PC-3 (cell line): ENCODE data around the gene SMIM44. TPM values are rescaled to one million over a fixed set of nuclear protein-coding genes. Genes with fewer than 3 reads are reported as not detected.

Experiments used
- ATAC-seq: fragments of 200-7000 bp; cut with Tn5 transposase; 2 replicates; pipeline ENCODE4 v1.9.1; 2020; ENCODE audit warnings: mild to moderate bottlenecking, moderate library complexity
- BruUV-seq: library from RNA; stranded (reverse); fragments of 400-500 nt; replicated peaks from 2 replicates; lab custom pipeline; 2021; lab: Mats Ljungman, UMichigan
- CTCF ChIA-PET: fragments of 300-600 bp; sonication (Branson Sonifier 250); formaldehyde crosslinking; loops from one replicate; lab custom pipeline; 2022; ENCODE audit warnings: antibody characterized with exemption; lab: Charles Lee
- POLR2A ChIA-PET: fragments of 300-600 bp; sonication (Branson Sonifier 250); formaldehyde crosslinking; loops from one replicate; lab custom pipeline; 2022; ENCODE audit warnings: antibody characterized with exemption; ENCODE audit not compliant: unreplicated experiment; lab: Charles Lee
- DNase-seq: peaks from one replicate; pipeline ENCODE4 v3.0.0-alpha.2; 2015
- H2AFZ ChIP-seq: fragments of 300-600 bp; sonication (generic); 2 replicates; pipeline ENCODE4 v1.6.0; 2016; ENCODE audit warnings: antibody characterized with exemption, low read length
- H3F3A ChIP-seq: fragments of 300-600 bp; sonication (generic); one replicate; pipeline ENCODE4 v1.6.0; 2017; ENCODE audit warnings: antibody characterized with exemption, low read length, control low read depth, mild to moderate bottlenecking; ENCODE audit not compliant: unreplicated experiment
- H3K27ac ChIP-seq: fragments of 300-600 bp; sonication (generic); 2 replicates; pipeline ENCODE4 v1.5.1; 2016; ENCODE audit warnings: mild to moderate bottlenecking, low read length
- H3K27me3 ChIP-seq: fragments of 300-600 bp; sonication (generic); 2 replicates; pipeline ENCODE4 v1.6.1; 2016; ENCODE audit warnings: low read length, mixed read lengths
- H3K36me3 ChIP-seq: fragments of 300-600 bp; sonication (generic); 2 replicates; pipeline ENCODE4 v1.6.1; 2016; ENCODE audit warnings: low read depth, mixed run types, low read length, mixed read lengths
- H3K4me1 ChIP-seq: fragments of 300-600 bp; sonication (generic); 2 replicates; pipeline ENCODE4 v1.5.1; 2016; ENCODE audit warnings: low read length; ENCODE audit not compliant: insufficient read depth
- H3K4me2 ChIP-seq: fragments of 300-600 bp; sonication (generic); 2 replicates; pipeline ENCODE4 v1.6.0; 2016; ENCODE audit warnings: low read length
- H3K4me3 ChIP-seq: fragments of 300-600 bp; sonication (generic); 2 replicates; pipeline ENCODE4 v1.5.1; 2016; ENCODE audit warnings: mild to moderate bottlenecking, low read length, mixed read lengths
- H3K79me2 ChIP-seq: fragments of 300-600 bp; sonication (generic); 2 replicates; pipeline ENCODE4 v1.6.1; 2017; ENCODE audit warnings: low read length, mixed read lengths
- H3K9ac ChIP-seq: fragments of 300-600 bp; sonication (generic); 2 replicates; pipeline ENCODE4 v1.6.0; 2016; ENCODE audit warnings: mild to moderate bottlenecking, low read length
- H3K9me2 ChIP-seq: fragments of 300-600 bp; sonication (generic); replicated peaks from 2 replicates; pipeline ENCODE4 v1.6.1; 2016; ENCODE audit warnings: mixed run types, low read length, mixed read lengths
- H3K9me3 ChIP-seq: fragments of 300-600 bp; sonication (generic); 2 replicates; pipeline ENCODE4 v1.6.1; 2016; ENCODE audit warnings: low read length, mixed read lengths
- H4K20me1 ChIP-seq: fragments of 300-600 bp; sonication (generic); 2 replicates; pipeline ENCODE4 v1.6.1; 2016; ENCODE audit warnings: low read length, mixed read lengths
- EZH2 ChIP-seq: fragments of 300-600 bp; sonication (generic); IDR thresholded peaks from one replicate; pipeline ENCODE4 v1.6.1; 2017; ENCODE audit warnings: antibody characterized with exemption, mild to moderate bottlenecking, low read length; ENCODE audit not compliant: unreplicated experiment
- EZH2phosphoT487 ChIP-seq: fragments of 300-600 bp; sonication (generic); IDR thresholded peaks from 2 replicates; pipeline ENCODE4 v1.6.1; 2018; ENCODE audit warnings: mild to moderate bottlenecking, antibody characterized with exemption, low read length, borderline replicate concordance
- intact Hi-C: fragments of 100-400 bp; cut with micrococcal nuclease; formaldehyde crosslinking; loops from 2 replicates; pipeline ENCODE4 v1.9.0; 2023
- total RNA-seq: library from RNA; depleted of rRNA; stranded (reverse); fragments of >200 nt; gene quantifications from 2 replicates; pipeline ENCODE4 v1.2.3, GENCODE V29; 2014
- TF ChIP-seq, protein P1 (sequence below): fragments of 300-600 bp; sonication (generic); conservative IDR thresholded peaks from 2 replicates; pipeline ENCODE4 v1.5.1; 2017; ENCODE audit warnings: antibody characterized with exemption, low read depth, mild to moderate bottlenecking, low read length

SMIM44 gene
- total RNA-seq, 1 experiment from 2014 or later = not detected

DNA sequence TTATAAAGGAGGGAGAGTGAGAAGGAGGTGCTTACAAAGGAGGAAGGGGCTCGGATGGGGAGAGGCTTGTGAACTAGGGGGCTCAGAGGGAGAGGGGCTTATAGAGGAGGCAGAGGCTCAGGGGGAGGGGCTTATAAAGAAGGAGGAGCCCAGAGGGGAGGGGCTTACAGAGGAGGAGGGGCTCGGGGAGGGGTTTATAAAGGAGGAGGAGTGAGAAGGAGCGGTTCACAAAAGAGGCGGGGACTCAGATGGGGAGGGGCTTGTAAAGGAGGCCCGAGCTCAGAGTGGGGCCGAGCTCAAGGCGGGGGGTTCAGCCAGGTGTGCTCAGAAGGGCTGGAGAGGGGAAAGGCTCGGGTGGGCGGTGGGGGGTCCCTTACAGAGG, 3.4 kb downstream of the SMIM44 start:
- no peaks in the 10 kb centered on the region for H3K36me3 ChIP-seq
- DNase-seq = no peak
- H4K20me1 ChIP-seq = no peaks in the 10 kb centered on the region
- BruUV-seq = no TSS peak
- no peaks in the 10 kb centered on the region for H3F3A ChIP-seq
- H3K79me2 ChIP-seq = no peaks in the 10 kb centered on the region
- TF ChIP-seq EZH2 = no peak
- TF ChIP-seq, protein P1, sequence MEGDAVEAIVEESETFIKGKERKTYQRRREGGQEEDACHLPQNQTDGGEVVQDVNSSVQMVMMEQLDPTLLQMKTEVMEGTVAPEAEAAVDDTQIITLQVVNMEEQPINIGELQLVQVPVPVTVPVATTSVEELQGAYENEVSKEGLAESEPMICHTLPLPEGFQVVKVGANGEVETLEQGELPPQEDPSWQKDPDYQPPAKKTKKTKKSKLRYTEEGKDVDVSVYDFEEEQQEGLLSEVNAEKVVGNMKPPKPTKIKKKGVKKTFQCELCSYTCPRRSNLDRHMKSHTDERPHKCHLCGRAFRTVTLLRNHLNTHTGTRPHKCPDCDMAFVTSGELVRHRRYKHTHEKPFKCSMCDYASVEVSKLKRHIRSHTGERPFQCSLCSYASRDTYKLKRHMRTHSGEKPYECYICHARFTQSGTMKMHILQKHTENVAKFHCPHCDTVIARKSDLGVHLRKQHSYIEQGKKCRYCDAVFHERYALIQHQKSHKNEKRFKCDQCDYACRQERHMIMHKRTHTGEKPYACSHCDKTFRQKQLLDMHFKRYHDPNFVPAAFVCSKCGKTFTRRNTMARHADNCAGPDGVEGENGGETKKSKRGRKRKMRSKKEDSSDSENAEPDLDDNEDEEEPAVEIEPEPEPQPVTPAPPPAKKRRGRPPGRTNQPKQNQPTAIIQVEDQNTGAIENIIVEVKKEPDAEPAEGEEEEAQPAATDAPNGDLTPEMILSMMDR = no peak
- TF ChIP-seq EZH2phosphoT487 = no peak
- intact Hi-C loops = no loop called here
- H3K4me3 ChIP-seq = no peak overlapping the region
- ChIA-PET POLR2A (no interaction called here), CTCF (no interaction called here)
- H2AFZ ChIP-seq = no peak overlapping the region
- H3K9ac ChIP-seq = no peak overlapping the region
- no peak for ATAC-seq
- H3K4me1 ChIP-seq = no peaks in the 10 kb centered on the region
- no peaks in the 10 kb centered on the region for H3K27me3 ChIP-seq
- no peak overlapping the region for H3K4me2 ChIP-seq
- H3K9me2 ChIP-seq = no peaks in the 10 kb centered on the region
- no peaks in the 10 kb centered on the region for H3K9me3 ChIP-seq
- no peak overlapping the region for H3K27ac ChIP-seq

DNA sequence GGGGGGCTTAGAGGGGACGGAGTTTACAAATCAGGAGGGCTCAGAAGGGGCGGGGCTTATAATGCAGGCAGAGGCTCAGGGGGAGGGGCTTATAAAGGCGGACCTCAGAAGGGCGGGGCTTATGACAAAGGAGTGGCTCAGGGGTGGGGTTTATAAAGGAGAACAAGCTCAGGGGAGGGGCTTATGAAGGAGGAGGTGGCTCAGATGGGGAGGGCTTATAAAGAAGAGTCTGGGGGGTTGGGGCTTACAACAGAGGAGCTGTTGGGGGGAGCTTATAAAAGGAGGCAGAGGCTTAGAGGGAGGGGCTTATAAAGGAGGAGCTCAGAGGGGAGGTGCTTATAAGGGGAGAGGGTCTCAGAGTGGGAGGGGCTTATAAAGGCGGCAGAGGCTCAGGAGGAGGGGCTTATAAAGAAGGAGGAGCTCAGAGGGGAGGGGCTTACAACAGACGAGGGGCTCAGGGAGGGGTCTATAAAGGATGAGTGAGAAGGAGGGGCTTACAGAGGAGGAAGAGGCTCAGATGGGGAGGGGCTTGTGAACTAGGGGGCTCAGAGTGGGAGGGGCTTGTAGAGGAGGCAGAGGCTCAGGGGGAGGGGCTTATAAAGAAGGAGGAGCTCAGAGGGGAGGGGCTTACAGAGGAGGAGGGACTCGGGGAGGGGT, 3.9 kb downstream of the SMIM44 start:
- H3K79me2 ChIP-seq = no peaks in the 10 kb centered on the region
- H3K36me3 ChIP-seq = no peaks in the 10 kb centered on the region
- CTCF ChIA-PET = no interaction called here
- H3K4me1 ChIP-seq = no peaks in the 10 kb centered on the region
- intact Hi-C loops = no loop called here
- H3K9me3 ChIP-seq = no peaks in the 10 kb centered on the region
- no peak overlapping the region for H2AFZ ChIP-seq
- ATAC-seq (no peak), DNase-seq (peak; percentile 5)
- no peaks in the 10 kb centered on the region for H3K9me2 ChIP-seq
- POLR2A ChIA-PET = no interaction called here
- H3K4me2 ChIP-seq = no peak overlapping the region
- BruUV-seq = no TSS peak
- no peak overlapping the region for H3K9ac ChIP-seq
- no peak for TF ChIP-seq EZH2phosphoT487
- TF ChIP-seq, protein P1 = no peak
- TF ChIP-seq EZH2 = no peak
- no peaks in the 10 kb centered on the region for H3F3A ChIP-seq
- H3K4me3 ChIP-seq = no peak overlapping the region
- H3K27ac ChIP-seq = no peak overlapping the region
- H4K20me1 ChIP-seq = no peaks in the 10 kb centered on the region
- H3K27me3 ChIP-seq = no peaks in the 10 kb centered on the region

DNA sequence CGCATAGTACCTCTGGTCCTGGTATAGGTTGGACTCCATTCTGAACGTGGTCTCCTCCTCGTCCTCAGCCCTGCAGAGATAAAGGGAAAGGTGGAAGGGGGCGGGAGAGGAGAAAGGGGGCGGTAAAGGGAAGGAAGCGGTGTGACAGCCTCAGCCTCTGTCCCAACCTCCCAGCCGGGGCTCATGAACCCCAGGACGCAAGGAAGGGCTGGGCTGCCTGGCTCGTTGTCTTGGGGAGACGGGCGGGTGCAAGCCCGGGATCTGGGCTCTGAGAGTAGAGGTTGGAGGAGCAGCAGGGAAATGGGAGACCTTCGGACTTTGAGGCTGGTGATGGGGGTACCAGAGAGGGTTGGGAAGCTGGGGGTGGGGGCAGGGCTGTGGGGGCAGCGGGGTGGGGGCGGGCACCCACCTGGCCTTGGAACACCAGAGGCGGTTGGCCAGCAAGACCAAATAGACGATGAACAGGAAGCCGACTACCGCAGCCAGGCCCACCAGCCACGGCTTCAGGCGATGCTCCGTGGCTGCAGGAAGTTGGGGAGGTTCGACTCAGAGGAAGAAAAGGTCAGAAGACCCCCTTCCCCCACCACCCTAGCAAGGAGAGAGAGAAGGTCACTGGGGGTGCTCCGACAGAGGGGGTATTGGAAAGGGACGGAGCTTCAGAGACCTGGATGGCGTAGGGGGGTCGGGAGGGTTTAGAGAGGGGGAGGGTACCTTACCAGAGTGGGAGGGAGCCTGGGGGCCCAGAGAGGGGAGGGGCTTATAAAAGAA, 4.6 kb downstream of the SMIM44 start:
- Histone ChIP-seq H3K9me3 (no peaks in the 10 kb centered on the region), H3K4me3 (no peak overlapping the region), H3K9me2 (no peaks in the 10 kb centered on the region), H3K27ac (no peak overlapping the region), H3K4me2 (no peak overlapping the region), H3K36me3 (no peaks in the 10 kb centered on the region), H4K20me1 (no peaks in the 10 kb centered on the region), H3K4me1 (no peaks in the 10 kb centered on the region), H3K79me2 (no peaks in the 10 kb centered on the region), H3K9ac (no peak overlapping the region), H3F3A (no peaks in the 10 kb centered on the region), H3K27me3 (no peaks in the 10 kb centered on the region), H2AFZ (no peak overlapping the region)
- ChIA-PET POLR2A (no interaction called here), CTCF (no interaction called here)
- intact Hi-C loops = no loop called here
- TF ChIP-seq EZH2phosphoT487 (no peak), EZH2 (no peak)
- TF ChIP-seq, protein P1 = no peak
- no TSS peak for BruUV-seq
- DNase-seq (no peak), ATAC-seq (no peak)
